Cerebellar cortex (tissue), 1 donor: ENCODE results near the gene GALR2.
A peak's percentile ranks its signal among the peaks of the same experiment; 100 is the strongest.
"Not testable (repeated sequence)": the region's sequence is repeated elsewhere in the genome, so short reads cannot be mapped to it uniquely, and the experiment has no call there.

Source experiments
- DNase-seq: peaks from one replicate; pipeline ENCODE4 v3.0.0-alpha.2; 2015; ENCODE audit warnings: low spot score

The GALR2 gene

GRCh38 chr17:76050538-76051467 is 23.8 kb upstream of the GALR2 start:
- no peak for DNase-seq

GRCh38 chr17:76051561-76051960 is 23.0 kb upstream of the GALR2 start:
- no peak for DNase-seq

GRCh38 chr17:76053246-76054111 is 21.1 kb upstream of the GALR2 start:
- DNase-seq: no peak

- DNase-seq: no peak
Measured at GRCh38 chr17:76054112-76054476, 20.5 kb upstream of the GALR2 start.

GRCh38 chr17:76056882-76057281 is 17.7 kb upstream of the GALR2 start:
- no peak for DNase-seq

GRCh38 chr17:76058264-76058663 is 16.3 kb upstream of the GALR2 start:
- not testable (repeated sequence) for DNase-seq

- no peak for DNase-seq
Measured at GRCh38 chr17:76063875-76064546, 10.6 kb upstream of the GALR2 start.

- DNase-seq: no peak
Measured at GRCh38 chr17:76065775-76066174, 8.8 kb upstream of the GALR2 start.

- no peak for DNase-seq
Measured at GRCh38 chr17:76071531-76072147, 2.9 kb upstream of the GALR2 start.

GRCh38 chr17:76072148-76072858 is 2.3 kb upstream of the GALR2 start, which contains the start of gene SRP68:
SRP68 (minus strand) TSS chr17:76072517; CDS start chr17:76072491, 26 bp downstream.
- peak; percentile 95 for DNase-seq

- no peak for DNase-seq
Measured at GRCh38 chr17:76075364-76076145, 974 bp downstream of the GALR2 start.

- DNase-seq: no peak
Measured at GRCh38 chr17:76076146-76076764, 1.7 kb downstream of the GALR2 start.

GRCh38 chr17:76076765-76077583 is 2.4 kb downstream of the GALR2 start:
- no peak for DNase-seq

- DNase-seq: no peak
Measured at GRCh38 chr17:76077584-76078110, 3.1 kb downstream of the GALR2 start.

GRCh38 chr17:76078370-76078769 is 3.8 kb downstream of the GALR2 start:
- not testable (repeated sequence) for DNase-seq

GRCh38 chr17:76078860-76079534 is 4.4 kb downstream of the GALR2 start, which contains the start of gene ZACN:
ZACN (plus strand) TSS chr17:76079182; CDS start chr17:76079265, 83 bp downstream.
- no peak for DNase-seq

GRCh38 chr17:76079535-76079955 is 5.0 kb downstream of the GALR2 start:
- no peak for DNase-seq
